GM21619 (cell line): ENCODE results near the gene PSMA7.

Experiments
- ATAC-seq: cut with Tn5 transposase; IDR thresholded peaks from one replicate; pipeline ENCODE4 v1.9.1; 2021; ENCODE audit not compliant: unreplicated experiment

Gene PSMA7

GRCh38 chr20:62143081-62143956, at the start of gene PSMA7, which contains the start of gene SS18L1:
PSMA7 (minus strand) TSS chr20:62143394; CDS start chr20:62143303, 91 bp downstream.
SS18L1 (plus strand) TSS chr20:62143769; CDS start chr20:62143821, 52 bp downstream.
- peak; percentile 72 for ATAC-seq

DNA sequence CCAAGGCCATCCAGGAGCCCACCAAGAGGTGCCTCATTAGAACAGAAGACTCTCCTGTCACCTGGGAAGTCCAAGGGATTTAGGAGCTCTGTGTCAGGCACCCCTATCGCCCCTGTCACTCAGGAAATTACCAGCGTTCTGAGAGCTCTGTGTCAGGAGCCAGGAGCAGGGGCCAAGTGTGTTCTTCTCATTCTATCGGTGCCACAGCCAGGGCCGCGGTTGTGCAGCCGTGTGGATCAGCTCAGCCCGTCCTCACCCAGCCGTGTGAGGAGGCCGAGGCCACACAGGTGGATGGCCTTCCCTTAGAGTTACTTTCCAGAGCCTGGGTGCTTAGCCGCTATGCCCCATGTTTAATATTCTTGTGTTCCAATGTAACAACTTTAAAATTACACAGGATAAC, 49.4 kb upstream of the PSMA7 start:
- ATAC-seq, result no peak

- no peak for ATAC-seq
These were observed 48.8 kb upstream of the PSMA7 start for GRCh38 chr20:62191781-62192559.

DNA sequence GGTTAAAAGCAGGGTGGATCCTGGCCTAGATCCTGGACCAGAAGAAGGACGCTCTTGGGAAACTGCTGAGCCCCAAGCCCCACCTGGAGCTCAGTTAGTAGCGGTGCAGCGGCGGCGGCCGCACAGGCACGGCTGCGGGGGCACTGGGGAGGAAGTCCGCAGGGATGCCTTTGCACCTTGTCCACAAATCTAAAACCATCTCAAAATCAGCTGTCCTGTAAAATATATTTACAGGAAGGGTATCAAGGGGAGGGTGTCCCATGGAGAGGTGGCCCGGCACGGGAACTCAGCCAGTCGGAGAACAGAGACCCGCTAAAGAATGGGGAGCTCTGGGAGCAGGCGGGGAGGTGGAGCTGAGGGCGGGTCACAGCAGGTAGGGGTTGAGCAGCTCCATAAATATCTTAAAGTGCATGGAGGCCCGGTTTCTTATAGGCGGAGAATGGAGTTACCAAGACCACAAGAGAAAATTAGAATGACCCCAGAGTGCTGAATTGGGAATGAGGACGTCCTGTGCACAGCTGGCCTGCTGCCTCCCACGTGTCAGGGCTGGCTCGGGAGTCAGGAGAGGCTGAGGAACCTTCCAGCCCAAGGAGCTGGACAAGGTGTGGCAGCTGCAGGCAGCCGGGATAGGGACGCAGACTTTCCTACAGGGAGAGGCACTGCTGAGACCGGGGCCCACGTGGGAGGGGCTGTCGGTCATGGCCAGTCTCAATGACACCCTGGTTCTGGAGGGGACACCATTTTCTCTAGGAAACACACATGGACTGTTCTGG, 47.6 kb upstream of the PSMA7 start:
- ATAC-seq, result no peak

- ATAC-seq, result no peak
These were observed 44.0 kb upstream of the PSMA7 start for GRCh38 chr20:62186887-62187866.

DNA sequence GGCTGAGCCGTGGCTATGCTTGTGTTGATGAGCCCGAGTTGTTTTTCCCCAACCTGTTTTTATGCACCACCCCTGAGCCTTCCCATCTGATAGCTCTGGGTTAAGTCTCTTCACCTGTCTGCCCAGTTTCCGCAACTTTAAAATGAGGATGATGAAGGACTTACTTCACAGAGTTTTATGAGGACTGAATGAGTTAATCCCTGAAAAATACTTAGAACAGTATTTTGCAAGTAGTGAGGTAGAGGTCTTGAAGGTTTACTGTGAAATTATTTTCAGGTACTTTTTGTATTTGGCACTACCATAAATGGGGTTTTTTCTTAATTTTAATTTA, 42.9 kb upstream of the PSMA7 start:
- ATAC-seq, result no peak

- no peak for ATAC-seq
These were observed 40.4 kb upstream of the PSMA7 start for GRCh38 chr20:62183426-62184142.

DNA sequence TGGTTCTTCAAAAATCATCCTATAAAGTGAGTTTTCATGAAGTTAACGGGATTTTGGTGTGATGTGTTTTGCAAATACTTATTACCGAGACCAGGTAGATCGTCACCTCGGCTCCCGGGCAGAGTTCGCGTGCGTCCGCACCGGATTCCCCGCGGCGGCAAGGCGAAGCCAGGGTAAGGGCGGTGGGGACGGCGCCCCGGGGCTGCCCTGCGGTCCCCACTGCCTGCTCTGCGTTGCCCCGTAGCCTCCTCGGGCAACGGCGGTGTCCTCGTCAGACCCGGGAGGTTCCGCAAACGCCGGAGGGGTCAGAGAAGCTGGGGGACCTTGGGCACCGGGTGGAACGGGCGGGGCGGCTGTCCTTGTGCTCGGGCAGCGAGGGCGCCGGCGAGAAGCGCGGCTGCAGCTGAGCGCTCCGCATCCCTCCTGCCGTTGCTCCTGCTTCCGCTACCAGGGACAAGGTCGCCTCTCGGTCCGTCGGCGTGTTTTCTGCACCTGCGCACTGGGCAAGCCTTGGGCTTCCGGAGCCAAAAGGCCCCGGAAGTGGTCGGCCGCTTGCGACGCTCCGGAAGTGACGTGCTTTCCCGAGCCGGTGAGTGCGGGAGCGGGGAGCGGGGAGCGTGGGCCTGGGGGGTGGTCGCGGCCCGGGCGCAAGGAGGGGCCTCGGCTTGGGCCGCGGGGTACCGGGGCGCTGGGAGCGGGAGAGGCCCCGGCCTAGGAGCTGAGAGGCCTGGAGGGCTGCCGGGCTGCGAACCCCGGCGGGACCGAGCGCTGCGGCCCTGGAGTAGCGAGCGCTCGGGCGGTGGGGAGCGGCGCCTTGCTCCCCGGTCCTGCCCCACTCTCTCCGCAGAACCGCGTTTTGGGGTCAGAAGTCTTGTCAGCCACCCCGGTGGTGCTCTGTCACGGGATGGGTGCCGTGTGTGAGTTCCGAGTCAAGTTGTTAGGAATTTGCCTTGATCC, 39.6 kb upstream of the PSMA7 start, which contains the start of gene MTG2:
TSS of gene MTG2 (plus strand) at position 560 of the 957 bp plus-strand sequence. CDS start 10,393 bp downstream, outside the sequence.
- peak; percentile 93 for ATAC-seq

DNA sequence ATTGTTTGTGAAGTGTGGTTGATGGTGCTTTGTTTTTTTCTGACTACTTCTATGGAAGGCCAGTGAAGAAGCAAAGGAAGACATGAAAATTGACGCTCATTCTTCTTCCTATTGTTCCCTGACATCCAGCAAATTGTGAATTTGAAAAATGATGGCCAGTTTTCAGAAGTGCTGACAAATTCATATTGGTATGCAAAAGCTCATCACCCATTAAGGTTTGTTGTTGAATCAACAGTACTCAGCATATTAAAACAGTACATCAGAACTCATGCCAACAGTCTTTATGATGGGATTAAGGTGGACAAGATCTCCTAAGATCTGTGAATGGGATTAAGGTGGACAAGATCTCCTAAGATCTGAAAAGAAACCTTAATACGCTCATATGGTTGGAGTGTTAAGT, 38.6 kb upstream of the PSMA7 start:
- ATAC-seq, result no peak

GRCh38 chr20:62179162-62179504, 35.9 kb upstream of the PSMA7 start:
- ATAC-seq, result no peak

GRCh38 chr20:62178316-62179161, 35.3 kb upstream of the PSMA7 start:
- ATAC-seq, result no peak

DNA sequence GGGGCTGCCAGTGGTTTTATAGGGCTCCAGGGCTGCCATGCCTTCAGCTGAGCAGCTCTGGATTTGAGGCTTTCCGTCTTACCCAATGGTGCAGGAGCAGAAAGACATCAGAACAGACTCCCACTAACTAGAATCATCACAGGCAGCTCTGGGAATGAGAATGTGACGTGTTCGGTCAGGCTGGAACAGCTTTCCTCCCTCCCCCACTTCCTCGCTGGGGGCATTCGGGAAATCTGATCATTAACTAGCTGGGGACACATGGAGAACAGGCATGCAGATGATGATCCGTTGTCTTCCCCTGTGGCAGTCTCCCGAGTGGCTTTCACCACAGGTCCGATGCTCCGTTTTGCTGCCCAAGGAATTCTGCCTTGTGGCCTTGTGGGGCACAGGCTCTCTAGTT, 34.1 kb upstream of the PSMA7 start:
- ATAC-seq, result no peak

- ATAC-seq, result no peak
These were observed 33.7 kb upstream of the PSMA7 start for GRCh38 chr20:62176866-62177265.

DNA sequence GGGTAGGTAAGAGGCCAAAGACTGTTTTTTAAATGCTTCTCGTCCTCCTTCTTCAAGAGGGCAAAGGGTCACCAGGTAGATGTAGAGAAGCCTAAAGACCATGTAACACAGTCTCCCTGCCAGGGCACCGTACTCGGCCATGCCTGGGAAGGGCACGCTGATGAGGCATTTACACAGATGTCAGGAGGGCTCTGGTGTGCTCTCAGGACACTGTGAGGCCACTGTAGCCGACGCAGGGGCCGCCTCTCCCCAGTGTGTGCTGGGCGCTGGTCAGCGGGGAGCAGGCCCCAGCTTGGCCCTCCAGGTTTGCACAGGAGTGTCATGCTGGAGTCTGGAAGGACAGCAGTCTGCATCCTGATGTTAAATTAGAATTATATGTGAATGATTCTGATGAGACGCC, 32.5 kb upstream of the PSMA7 start:
- ATAC-seq, result no peak

DNA sequence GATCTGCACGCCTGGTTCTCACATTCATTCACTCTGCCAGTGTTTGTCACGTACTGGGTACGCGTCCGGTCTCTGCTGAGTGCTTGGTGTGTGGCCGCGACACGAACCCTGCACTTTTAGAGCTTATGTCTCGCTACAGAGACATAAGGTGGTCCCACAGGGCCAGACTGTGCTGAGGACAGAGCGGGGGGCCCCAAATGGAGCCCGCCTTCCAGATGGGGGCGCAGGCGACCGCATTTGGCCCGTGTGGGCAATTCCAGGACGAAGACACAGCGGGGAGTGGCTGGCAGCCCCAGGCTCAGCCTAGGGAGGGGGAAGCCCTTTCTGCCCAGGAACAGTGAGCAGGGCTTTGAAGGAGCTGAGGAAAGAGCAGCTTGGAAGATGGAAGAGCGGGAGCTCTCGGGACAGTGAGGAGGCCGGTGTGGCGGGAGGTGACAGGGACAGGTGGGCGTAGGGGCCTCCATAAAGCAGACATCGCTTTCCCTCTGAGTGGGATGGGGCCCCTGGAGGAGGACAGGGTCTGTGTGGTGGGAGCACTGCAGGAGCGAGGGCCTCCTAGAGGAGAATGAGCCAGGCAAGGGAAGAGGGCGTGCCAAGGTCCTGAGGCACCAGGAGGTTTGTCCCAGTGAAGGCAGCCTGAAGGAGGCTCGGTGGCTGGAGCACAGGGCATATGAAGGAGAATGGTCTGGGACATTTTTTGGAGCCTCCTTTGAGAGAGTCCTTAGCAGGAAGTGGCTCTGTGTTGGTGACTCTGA, 31.9 kb upstream of the PSMA7 start:
- ATAC-seq, result no peak

DNA sequence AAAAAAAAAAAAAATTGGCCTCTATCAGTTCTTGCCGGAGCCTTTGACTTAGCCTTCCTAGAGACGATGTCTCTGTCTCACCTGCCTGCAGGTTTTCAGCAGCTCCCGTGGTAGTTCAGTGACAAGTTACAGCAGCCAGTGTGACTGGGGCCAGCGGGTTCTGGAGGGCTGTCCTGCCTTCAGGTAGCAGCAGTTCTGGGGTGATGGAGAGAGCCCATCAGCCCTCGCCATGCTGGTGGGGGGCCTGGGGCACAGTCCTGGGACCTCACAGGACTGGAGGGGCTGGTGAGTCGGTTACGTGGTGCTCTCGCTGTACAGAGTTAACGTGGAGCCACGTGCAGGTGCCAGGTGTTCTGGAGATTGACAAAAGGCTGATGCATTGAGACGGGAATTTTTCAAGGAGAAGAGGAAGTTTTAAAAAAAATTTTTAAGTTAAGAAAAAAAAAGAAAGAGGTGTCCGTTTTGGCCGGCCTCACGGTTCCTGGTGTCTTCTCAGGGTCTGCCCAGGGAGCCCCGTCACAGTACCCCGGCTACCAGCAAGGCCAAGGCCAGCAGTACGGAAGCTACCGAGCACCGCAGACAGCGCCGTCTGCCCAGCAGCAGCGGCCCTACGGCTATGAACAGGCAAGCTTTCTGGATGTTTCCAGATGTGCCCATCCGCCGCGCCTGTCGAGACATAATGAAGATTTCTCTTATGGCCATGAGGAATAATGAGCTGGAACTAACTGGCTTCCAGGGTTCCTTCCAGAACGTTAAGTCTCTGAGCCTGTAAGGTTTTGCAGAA, 31.0 kb upstream of the PSMA7 start:
- ATAC-seq, result no peak
